ENCODE results near the gene SERPINE1. TPM values are rescaled to one million over a fixed set of nuclear protein-coding genes. Genes with fewer than 3 reads are reported as not detected.

SERPINE1 gene
- total RNA-seq, 1 experiment from 2014 or later, result 5.0 TPM

Small RNAs within 50 kb of the gene (small RNA-seq; reads per million reads assigned to genes)
- not detected for gene MIR4653

Other genes with a start within 250 kb of the SERPINE1 start
- gene UFSP1, start 237.4 kb upstream of the SERPINE1 start, total RNA-seq (2014; rRNA removed; shearing (Covaris generic)), result 30.4 and 31.0 TPM in 2 replicates
- 0.13 and 1.1 TPM in 2 replicates for gene ACHE, start 231.2 kb upstream of the SERPINE1 start, total RNA-seq (2014; rRNA removed; shearing (Covaris generic))
- 6.9 and 7.3 TPM in 2 replicates for gene MUC3A, start 177.6 kb upstream of the SERPINE1 start, total RNA-seq (2014; rRNA removed; shearing (Covaris generic))
- gene MUC12, start 157.5 kb upstream of the SERPINE1 start, total RNA-seq (2014; rRNA removed; shearing (Covaris generic)), result 19.2 and 29.8 TPM in 2 replicates
- 0.23 and 0.44 TPM in 2 replicates for gene MUC17, start 107.0 kb upstream of the SERPINE1 start, total RNA-seq (2014; rRNA removed; shearing (Covaris generic))
- 32.3 and 52.2 TPM in 2 replicates for gene TRIM56, start 41.6 kb upstream of the SERPINE1 start, total RNA-seq (2014; rRNA removed; shearing (Covaris generic))
- 272 and 277 TPM in 2 replicates for gene AP1S1, start 27.4 kb downstream of the SERPINE1 start, total RNA-seq (2014; rRNA removed; shearing (Covaris generic))
- gene VGF, start 38.5 kb downstream of the SERPINE1 start, total RNA-seq (2014; rRNA removed; shearing (Covaris generic)), result 0.39 and 0.48 TPM in 2 replicates
- gene NAT16, start 53.2 kb downstream of the SERPINE1 start, total RNA-seq (2014; rRNA removed; shearing (Covaris generic)), result 0.13 TPM in 2 replicates
- gene MOGAT3, start 73.9 kb downstream of the SERPINE1 start, total RNA-seq (2014; rRNA removed; shearing (Covaris generic)), result 6.7 and 8.2 TPM in 2 replicates
- 245 and 252 TPM in 2 replicates for gene PLOD3, start 90.5 kb downstream of the SERPINE1 start, total RNA-seq (2014; rRNA removed; shearing (Covaris generic))
- 180 and 189 TPM in 2 replicates for gene ZNHIT1, start 91.1 kb downstream of the SERPINE1 start, total RNA-seq (2014; rRNA removed; shearing (Covaris generic))
- 14.7 and 15.1 TPM in 2 replicates for gene CLDN15, start 110.7 kb downstream of the SERPINE1 start, total RNA-seq (2014; rRNA removed; shearing (Covaris generic))
- gene FIS1, start 118.0 kb downstream of the SERPINE1 start, total RNA-seq (2014; rRNA removed; shearing (Covaris generic)), result 377 and 384 TPM in 2 replicates
- 23.5 and 29.4 TPM in 2 replicates for gene IFT22, start 194.7 kb downstream of the SERPINE1 start, total RNA-seq (2014; rRNA removed; shearing (Covaris generic))
- not detected in 2 replicates for gene COL26A1, start 235.8 kb downstream of the SERPINE1 start, total RNA-seq (2014; rRNA removed; shearing (Covaris generic))